Measurements from ENCODE around the gene HS3ST3A1.

Gene HS3ST3A1

DNA sequence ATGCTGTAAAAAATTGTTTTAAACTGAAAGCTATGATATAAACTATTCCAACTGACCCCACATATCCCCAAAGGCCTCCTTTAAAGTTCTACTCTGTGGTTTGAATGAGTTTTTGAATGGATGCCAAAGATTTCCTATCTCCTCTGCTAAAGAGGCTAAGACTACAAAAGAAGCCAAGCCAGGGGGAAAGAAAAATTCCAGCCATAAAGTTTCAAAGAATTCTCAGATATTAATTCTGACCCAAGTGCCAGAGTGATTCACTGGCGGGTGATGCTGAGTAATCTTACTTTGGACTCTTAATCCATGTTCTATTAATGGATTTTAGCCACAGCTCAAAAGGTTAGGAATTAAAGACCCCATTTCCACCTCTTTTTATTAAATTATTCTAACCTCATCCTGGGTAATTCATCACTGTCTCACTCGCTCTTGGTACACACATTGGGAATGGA is 60.7 kb downstream of the HS3ST3A1 start:
- no peak for DNase-seq (ENCODE audit: extremely low read depth in 1 of 2, low read depth in 1 of 2)

- no peak for DNase-seq (ENCODE audit: extremely low read depth in 1 of 2, low read depth in 1 of 2)
These were observed 61.2 kb downstream of the HS3ST3A1 start for GRCh38 chr17:13540546-13540945.

- DNase-seq (ENCODE audit: extremely low read depth in 1 of 2, low read depth in 1 of 2): no peak
These were observed 62.3 kb downstream of the HS3ST3A1 start for GRCh38 chr17:13539421-13539820.

GRCh38 chr17:13538841-13539411 is 62.8 kb downstream of the HS3ST3A1 start:
- DNase-seq (ENCODE audit: extremely low read depth in 1 of 2, low read depth in 1 of 2): no peak

DNA sequence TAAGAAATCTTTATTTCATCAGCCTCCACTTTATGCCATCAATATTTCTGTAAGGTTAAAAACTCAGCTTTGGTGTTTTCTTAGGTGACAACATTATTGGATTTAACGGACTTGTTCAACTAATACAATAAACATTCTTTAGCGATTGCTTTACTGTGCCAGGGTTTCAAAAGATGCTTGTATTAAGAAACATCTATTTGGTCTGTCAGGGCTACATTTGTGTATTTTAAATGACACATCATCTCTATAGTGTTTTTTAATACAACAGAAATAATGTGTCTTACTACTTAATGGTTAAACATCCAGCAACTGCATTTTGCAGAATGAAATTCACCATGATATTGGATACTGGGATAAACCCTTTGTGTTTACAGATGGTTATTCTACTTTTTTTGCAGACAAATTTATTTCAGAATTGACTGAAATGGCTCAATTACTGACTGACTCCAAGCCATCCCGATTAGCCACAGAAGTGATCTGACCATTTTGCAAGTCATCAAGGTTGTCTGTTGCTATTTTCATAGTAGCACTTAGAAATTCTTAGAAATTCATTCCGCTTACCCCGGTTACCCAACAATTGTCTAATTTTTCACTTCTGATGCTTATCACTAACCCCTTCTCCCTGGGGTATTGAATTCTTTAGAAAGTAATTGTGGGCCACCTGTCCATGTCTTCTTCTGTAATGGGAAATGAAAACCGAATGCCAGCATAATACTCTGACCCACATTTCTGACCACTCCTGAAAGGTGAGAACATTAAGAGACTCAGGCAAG is 63.7 kb downstream of the HS3ST3A1 start:
- DNase-seq (ENCODE audit: extremely low read depth in 1 of 2, low read depth in 1 of 2): no peak

GRCh38 chr17:13537167-13537731 is 64.5 kb downstream of the HS3ST3A1 start:
- no peak for DNase-seq (ENCODE audit: extremely low read depth in 1 of 2, low read depth in 1 of 2)

DNA sequence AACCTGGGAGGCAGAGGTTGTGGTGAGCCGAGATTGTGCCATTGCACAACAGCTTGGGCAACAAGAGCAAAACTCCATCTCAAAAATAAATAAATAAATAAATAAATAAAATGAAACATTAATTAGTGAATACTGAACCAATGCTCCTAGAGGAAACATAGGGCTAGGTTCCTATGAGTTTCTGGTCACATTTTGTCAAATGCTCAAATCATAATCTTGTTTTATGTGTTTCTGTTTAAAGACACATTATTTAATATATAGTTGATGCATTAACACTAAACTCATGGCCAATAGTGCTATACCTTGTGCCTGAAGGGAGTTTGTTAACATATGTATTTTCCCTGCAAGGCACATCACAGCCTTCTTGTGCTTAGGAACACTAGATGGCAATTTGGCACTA is 66.8 kb downstream of the HS3ST3A1 start:
- no peak for DNase-seq (ENCODE audit: extremely low read depth in 1 of 2, low read depth in 1 of 2)

DNA sequence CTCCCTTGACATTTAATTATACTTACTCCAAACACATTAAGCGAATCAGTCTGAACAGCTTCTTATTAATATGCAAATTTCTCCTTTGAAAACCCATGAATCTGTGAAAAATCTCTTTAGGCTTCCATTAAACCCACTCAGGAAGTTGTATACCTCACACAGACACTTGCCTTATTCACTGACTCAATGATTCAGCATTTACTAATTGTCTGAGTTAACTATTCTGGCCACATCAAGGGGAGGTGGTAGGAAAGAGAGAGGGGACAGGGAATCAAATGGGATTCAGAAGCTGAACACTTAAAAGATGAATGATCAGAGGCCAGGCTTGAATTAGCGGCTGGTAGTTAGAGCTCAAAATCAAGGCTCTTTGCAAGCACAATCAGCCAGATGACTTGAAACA is 70.0 kb downstream of the HS3ST3A1 start:
- DNase-seq (ENCODE audit: extremely low read depth in 1 of 2, low read depth in 1 of 2): no peak

- DNase-seq (ENCODE audit: extremely low read depth in 1 of 2, low read depth in 1 of 2): no peak
These were observed 75.9 kb downstream of the HS3ST3A1 start for GRCh38 chr17:13525876-13526275.

GRCh38 chr17:13523164-13523563 is 78.6 kb downstream of the HS3ST3A1 start:
- no peak for DNase-seq (ENCODE audit: extremely low read depth in 1 of 2, low read depth in 1 of 2)

DNA sequence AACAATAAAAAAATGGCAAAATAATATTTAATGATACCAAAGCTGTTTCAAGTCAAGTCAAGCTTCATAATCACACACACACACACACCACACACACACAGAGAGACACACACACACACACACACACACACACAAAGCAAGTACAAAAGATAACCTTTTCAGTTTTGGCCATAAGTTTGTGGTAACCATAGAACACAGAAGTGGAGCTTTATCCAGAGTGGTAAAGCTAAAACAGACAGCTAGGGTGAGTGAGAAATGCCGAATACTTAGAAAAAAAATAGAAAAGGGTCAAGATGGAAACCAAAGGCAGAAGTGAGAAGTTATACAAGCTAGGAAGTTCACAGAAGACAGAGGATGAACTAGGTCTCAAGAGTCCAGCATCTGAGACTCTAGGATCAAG is 79.0 kb downstream of the HS3ST3A1 start:
- no peak for DNase-seq (ENCODE audit: extremely low read depth in 1 of 2, low read depth in 1 of 2)

GRCh38 chr17:13521784-13522183 is 79.9 kb downstream of the HS3ST3A1 start:
- DNase-seq (ENCODE audit: extremely low read depth in 1 of 2, low read depth in 1 of 2): no peak

GRCh38 chr17:13520899-13521572 is 80.7 kb downstream of the HS3ST3A1 start:
- no peak for DNase-seq (ENCODE audit: extremely low read depth in 1 of 2, low read depth in 1 of 2)

GRCh38 chr17:13518261-13519000 is 83.3 kb downstream of the HS3ST3A1 start:
- no peak for DNase-seq (ENCODE audit: extremely low read depth in 1 of 2, low read depth in 1 of 2)

DNA sequence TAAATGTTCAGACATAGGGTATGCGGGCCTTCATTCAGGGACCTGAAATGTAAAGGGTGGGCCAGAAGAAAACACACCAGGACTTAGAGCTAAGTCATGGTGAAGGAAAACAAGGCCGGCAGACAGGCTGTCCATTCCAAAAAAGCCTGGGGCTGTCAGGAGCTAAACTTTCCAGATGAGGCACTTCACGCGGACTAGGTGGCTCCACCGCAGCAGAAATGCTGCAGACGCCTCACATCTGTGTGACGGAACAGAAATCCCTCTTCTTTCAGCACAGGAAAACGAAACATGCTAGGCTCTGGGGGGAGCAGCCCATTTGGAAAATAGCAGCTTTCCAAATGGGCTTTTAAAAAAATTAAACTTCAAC is 88.7 kb downstream of the HS3ST3A1 start:
- no peak for DNase-seq (ENCODE audit: extremely low read depth in 1 of 2, low read depth in 1 of 2)

GRCh38 chr17:13510062-13510461 is 91.7 kb downstream of the HS3ST3A1 start:
- no peak for DNase-seq (ENCODE audit: extremely low read depth in 1 of 2, low read depth in 1 of 2)

GRCh38 chr17:13509527-13509926 is 92.2 kb downstream of the HS3ST3A1 start:
- DNase-seq (ENCODE audit: extremely low read depth in 1 of 2, low read depth in 1 of 2): no peak

GRCh38 chr17:13508896-13509295 is 92.8 kb downstream of the HS3ST3A1 start:
- no peak for DNase-seq (ENCODE audit: extremely low read depth in 1 of 2, low read depth in 1 of 2)

- DNase-seq (ENCODE audit: extremely low read depth in 1 of 2, low read depth in 1 of 2): no peak
These were observed 98.2 kb downstream of the HS3ST3A1 start for GRCh38 chr17:13503526-13503925.

GRCh38 chr17:13502263-13502662 is 99.5 kb downstream of the HS3ST3A1 start:
- no peak for DNase-seq (ENCODE audit: extremely low read depth in 1 of 2, low read depth in 1 of 2)

DNA sequence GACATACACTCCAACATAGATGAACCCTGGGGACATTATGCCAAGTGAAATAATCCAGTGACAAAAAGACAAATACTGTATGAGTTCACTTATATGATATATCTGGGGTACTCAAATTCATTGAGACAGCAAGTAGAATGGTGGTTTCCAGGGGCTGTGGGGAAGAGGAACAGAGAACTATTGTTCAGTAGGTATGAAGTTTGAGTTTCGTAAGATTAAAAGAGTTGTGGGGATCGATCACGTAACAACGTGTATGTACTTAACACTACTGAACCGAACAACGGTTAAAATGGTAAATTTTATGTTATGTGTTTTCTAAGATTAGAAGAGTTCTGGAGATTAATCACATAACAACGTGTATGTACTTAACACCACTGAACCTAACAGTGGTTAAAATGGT is 100.8 kb downstream of the HS3ST3A1 start:
- DNase-seq (ENCODE audit: extremely low read depth in 1 of 2, low read depth in 1 of 2): no peak
